ENCODE results near the gene HECTD1.
"Not testable (repeated sequence)": the region's sequence is repeated elsewhere in the genome, so short reads cannot be mapped to it uniquely, and the experiment has no call there.

The HECTD1 gene

GRCh38 chr14:31224808-31225207 is 17.2 kb upstream of the HECTD1 start:
- FAIRE-seq, result no peak

- no peak for FAIRE-seq
Measured at GRCh38 chr14:31223331-31223730, 15.7 kb upstream of the HECTD1 start.

- FAIRE-seq, result no peak
Measured at GRCh38 chr14:31222834-31223233, 15.2 kb upstream of the HECTD1 start.

- FAIRE-seq, result no peak
Measured at GRCh38 chr14:31221266-31221665, 13.7 kb upstream of the HECTD1 start.

- no peak for FAIRE-seq
Measured at GRCh38 chr14:31219169-31219568, 11.6 kb upstream of the HECTD1 start.

- FAIRE-seq, result no peak
Measured at GRCh38 chr14:31216359-31216758, 8.8 kb upstream of the HECTD1 start.

- no peak for FAIRE-seq
Measured at GRCh38 chr14:31212893-31213292, 5.3 kb upstream of the HECTD1 start.

GRCh38 chr14:31209605-31210004 is 2.0 kb upstream of the HECTD1 start:
- FAIRE-seq, result no peak

- FAIRE-seq, result no peak
Measured at GRCh38 chr14:31208546-31209424, 1.2 kb upstream of the HECTD1 start.

GRCh38 chr14:31207287-31207754 is 272 bp downstream of the HECTD1 start:
- FAIRE-seq, result no peak

GRCh38 chr14:31206536-31207286 is 882 bp downstream of the HECTD1 start:
- FAIRE-seq, result no peak

- FAIRE-seq, result no peak
Measured at GRCh38 chr14:31205681-31206535, 1.7 kb downstream of the HECTD1 start.

- FAIRE-seq, result no peak
Measured at GRCh38 chr14:31204593-31205534, 2.7 kb downstream of the HECTD1 start.

GRCh38 chr14:31203899-31204592 is 3.5 kb downstream of the HECTD1 start:
- not testable (repeated sequence) for FAIRE-seq

GRCh38 chr14:31203414-31203742 is 4.2 kb downstream of the HECTD1 start:
- no peak for FAIRE-seq

GRCh38 chr14:31201111-31201510 is 6.5 kb downstream of the HECTD1 start:
- no peak for FAIRE-seq

- no peak for FAIRE-seq
Measured at GRCh38 chr14:31200702-31200990, 6.9 kb downstream of the HECTD1 start.

GRCh38 chr14:31197671-31198070 is 9.9 kb downstream of the HECTD1 start:
- FAIRE-seq, result no peak

- FAIRE-seq, result no peak
Measured at GRCh38 chr14:31196839-31197492, 10.6 kb downstream of the HECTD1 start.

GRCh38 chr14:31194661-31195060 is 12.9 kb downstream of the HECTD1 start:
- no peak for FAIRE-seq

- FAIRE-seq, result no peak
Measured at GRCh38 chr14:31194095-31194494, 13.5 kb downstream of the HECTD1 start.
